Measurements from ENCODE around the gene DDN. TPM values are rescaled to one million over a fixed set of nuclear protein-coding genes. Genes with fewer than 3 reads are reported as not detected.

The DDN gene
- total and polyA plus RNA-seq, 9 of the 15 experiments (the other 6 are each of a cell fraction or from before 2014, with no cell fraction given) = 0.03 to 3.6 (median 1.6) TPM

DNA sequence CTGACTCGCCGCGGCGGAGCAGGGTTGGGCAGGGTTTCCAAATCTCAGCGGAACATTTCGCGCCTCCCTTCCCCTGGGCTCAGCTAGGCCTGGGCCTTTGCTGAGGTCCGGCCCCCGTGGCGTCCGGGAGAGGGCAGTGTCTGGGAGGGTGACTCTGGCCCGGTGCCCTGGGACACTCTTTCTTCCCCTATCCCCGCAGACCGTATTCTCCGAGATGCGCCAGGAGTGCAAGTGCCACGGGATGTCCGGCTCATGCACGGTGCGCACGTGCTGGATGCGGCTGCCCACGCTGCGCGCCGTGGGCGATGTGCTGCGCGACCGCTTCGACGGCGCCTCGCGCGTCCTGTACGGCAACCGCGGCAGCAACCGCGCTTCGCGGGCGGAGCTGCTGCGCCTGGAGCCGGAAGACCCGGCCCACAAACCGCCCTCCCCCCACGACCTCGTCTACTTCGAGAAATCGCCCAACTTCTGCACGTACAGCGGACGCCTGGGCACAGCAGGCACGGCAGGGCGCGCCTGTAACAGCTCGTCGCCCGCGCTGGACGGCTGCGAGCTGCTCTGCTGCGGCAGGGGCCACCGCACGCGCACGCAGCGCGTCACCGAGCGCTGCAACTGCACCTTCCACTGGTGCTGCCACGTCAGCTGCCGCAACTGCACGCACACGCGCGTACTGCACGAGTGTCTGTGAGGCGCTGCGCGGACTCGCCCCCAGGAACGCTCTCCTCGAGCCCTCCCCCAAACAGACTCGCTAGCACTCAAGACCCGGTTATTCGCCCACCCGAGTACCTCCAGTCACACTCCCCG lies 18.0 kb downstream of the DDN start (continued):
- TF ChIP-seq, protein P1, sequence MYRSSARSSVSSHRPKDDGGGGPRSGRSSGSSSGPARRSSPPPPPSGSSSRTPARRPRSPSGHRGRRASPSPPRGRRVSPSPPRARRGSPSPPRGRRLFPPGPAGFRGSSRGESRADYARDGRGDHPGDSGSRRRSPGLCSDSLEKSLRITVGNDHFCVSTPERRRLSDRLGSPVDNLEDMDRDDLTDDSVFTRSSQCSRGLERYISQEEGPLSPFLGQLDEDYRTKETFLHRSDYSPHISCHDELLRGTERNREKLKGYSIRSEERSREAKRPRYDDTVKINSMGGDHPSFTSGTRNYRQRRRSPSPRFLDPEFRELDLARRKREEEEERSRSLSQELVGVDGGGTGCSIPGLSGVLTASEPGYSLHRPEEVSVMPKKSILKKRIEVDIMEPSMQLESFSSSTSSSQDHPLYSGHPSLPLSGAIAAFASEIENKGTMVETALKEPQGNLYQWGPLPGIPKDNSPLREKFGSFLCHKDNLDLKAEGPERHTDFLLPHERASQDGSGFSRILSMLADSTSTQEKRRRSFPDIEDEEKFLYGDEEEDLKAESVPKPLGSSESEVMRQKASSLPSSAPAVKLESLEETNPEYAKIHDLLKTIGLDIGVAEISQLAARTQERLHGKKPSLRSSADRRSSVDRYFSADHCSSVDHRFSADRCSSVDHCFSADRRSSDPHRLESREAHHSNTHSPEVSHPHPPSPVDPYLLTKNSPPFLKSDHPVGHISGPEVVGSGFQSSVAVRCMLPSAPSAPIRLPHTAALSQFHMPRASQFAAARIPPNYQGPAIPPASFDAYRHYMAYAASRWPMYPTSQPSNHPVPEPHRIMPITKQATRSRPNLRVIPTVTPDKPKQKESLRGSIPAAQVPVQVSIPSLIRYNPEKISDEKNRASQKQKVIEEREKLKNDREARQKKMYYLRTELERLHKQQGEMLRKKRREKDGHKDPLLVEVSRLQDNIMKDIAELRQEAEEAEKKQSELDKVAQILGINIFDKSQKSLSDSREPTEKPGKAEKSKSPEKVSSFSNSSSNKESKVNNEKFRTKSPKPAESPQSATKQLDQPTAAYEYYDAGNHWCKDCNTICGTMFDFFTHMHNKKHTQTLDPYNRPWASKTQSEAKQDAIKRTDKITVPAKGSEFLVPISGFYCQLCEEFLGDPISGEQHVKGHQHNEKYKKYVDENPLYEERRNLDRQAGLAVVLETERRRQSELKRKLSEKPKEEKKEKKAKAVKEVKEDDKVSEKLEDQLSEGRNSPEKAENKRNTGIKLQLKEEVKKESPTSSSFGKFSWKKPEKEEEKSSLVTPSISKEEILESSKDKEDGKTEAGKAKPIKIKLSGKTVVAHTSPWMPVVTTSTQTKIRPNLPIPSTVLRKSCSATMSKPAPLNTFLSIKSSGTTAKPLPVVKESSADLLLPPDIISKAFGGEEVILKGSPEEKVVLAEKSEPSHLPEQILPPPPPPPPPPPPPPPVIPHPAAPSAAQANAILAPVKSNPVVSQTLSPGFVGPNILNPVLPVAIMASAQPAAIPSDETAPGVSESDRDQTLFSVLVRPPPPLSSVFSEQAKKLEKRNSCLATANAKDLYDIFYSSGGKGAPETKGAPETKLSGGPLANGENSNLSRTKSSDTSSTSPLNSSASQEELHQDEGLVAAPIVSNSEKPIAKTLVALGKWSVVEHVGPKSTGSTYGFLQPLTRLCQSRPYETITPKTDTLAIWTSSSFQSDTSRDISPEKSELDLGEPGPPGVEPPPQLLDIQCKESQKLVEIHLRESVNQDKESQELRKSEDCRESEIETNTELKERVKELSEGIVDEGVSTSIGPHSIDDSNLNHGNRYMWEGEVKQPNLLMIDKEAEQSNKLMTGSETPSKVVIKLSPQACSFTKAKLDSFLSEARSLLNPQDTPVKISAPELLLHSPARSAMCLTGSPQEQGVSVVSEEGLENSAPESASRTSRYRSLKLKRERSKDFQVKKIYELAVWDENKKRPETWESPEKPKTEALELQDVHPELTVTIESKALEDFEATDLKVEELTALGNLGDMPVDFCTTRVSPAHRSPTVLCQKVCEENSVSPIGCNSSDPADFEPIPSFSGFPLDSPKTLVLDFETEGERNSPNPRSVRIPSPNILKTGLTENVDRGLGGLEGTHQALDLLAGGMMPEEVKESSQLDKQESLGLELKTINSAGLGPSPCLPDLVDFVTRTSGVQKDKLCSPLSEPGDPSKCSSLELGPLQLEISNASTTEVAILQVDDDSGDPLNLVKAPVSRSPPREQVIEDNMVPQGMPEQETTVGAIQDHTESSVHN (IDR thresholded peaks at IDR 0.05; ENCODE audit: borderline replicate concordance in 1 of 2, low read depth in 1 of 2) = no peak
- TF ChIP-seq ARNT (IDR thresholded peaks at IDR 0.05) (no peak), SREBF2 (CRISPR knock-in tag; IDR thresholded peaks at IDR 0.05) (no peak), GATA2 (CRISPR knock-in tag; IDR thresholded peaks at IDR 0.05) (no peak), MEIS2 (IDR thresholded peaks at IDR 0.05; ENCODE audit: partially characterized antibody) (no peak), GATAD2A (IDR thresholded peaks at IDR 0.05) (no peak), ZNF184 (CRISPR knock-in tag; IDR thresholded peaks at IDR 0.05) (no peak), ZNF23 (CRISPR knock-in tag; IDR thresholded peaks at IDR 0.05) (no peak), STAG1 (CRISPR knock-in tag; IDR thresholded peaks at IDR 0.05; ENCODE audit: borderline replicate concordance) (no peak), TGIF2 (CRISPR knock-in tag; IDR thresholded peaks at IDR 0.05) (no peak)
- TF ChIP-seq, protein P2, sequence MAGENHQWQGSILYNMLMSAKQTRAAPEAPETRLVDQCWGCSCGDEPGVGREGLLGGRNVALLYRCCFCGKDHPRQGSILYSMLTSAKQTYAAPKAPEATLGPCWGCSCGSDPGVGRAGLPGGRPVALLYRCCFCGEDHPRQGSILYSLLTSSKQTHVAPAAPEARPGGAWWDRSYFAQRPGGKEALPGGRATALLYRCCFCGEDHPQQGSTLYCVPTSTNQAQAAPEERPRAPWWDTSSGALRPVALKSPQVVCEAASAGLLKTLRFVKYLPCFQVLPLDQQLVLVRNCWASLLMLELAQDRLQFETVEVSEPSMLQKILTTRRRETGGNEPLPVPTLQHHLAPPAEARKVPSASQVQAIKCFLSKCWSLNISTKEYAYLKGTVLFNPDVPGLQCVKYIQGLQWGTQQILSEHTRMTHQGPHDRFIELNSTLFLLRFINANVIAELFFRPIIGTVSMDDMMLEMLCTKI (IDR thresholded peaks at IDR 0.05; ENCODE audit: partially characterized antibody) = no peak
- TF ChIP-seq, protein P3, sequence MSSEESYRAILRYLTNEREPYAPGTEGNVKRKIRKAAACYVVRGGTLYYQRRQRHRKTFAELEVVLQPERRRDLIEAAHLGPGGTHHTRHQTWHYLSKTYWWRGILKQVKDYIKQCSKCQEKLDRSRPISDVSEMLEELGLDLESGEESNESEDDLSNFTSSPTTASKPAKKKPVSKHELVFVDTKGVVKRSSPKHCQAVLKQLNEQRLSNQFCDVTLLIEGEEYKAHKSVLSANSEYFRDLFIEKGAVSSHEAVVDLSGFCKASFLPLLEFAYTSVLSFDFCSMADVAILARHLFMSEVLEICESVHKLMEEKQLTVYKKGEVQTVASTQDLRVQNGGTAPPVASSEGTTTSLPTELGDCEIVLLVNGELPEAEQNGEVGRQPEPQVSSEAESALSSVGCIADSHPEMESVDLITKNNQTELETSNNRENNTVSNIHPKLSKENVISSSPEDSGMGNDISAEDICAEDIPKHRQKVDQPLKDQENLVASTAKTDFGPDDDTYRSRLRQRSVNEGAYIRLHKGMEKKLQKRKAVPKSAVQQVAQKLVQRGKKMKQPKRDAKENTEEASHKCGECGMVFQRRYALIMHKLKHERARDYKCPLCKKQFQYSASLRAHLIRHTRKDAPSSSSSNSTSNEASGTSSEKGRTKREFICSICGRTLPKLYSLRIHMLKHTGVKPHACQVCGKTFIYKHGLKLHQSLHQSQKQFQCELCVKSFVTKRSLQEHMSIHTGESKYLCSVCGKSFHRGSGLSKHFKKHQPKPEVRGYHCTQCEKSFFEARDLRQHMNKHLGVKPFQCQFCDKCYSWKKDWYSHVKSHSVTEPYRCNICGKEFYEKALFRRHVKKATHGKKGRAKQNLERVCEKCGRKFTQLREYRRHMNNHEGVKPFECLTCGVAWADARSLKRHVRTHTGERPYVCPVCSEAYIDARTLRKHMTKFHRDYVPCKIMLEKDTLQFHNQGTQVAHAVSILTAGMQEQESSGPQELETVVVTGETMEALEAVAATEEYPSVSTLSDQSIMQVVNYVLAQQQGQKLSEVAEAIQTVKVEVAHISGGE (CRISPR knock-in tag; IDR thresholded peaks at IDR 0.05) = no peak

Measured in K562 (cell line).